ENCODE measurements around the gene NOB1. TPM values are rescaled to one million over a fixed set of nuclear protein-coding genes. Genes with fewer than 3 reads are reported as not detected.
"Not testable (repeated sequence)": the region's sequence is repeated elsewhere in the genome, so short reads cannot be mapped to it uniquely, and the experiment has no call there.

NOB1 gene
- polyA plus RNA-seq (2013, experiment 1 of 4) = 65.2 TPM
- 64.7 TPM for polyA plus RNA-seq (2013, experiment 2 of 4)
- polyA plus RNA-seq (2013, experiment 3 of 4) = 60.6 TPM
- polyA plus RNA-seq (2013, experiment 4 of 4) = 64.6 TPM

DNA sequence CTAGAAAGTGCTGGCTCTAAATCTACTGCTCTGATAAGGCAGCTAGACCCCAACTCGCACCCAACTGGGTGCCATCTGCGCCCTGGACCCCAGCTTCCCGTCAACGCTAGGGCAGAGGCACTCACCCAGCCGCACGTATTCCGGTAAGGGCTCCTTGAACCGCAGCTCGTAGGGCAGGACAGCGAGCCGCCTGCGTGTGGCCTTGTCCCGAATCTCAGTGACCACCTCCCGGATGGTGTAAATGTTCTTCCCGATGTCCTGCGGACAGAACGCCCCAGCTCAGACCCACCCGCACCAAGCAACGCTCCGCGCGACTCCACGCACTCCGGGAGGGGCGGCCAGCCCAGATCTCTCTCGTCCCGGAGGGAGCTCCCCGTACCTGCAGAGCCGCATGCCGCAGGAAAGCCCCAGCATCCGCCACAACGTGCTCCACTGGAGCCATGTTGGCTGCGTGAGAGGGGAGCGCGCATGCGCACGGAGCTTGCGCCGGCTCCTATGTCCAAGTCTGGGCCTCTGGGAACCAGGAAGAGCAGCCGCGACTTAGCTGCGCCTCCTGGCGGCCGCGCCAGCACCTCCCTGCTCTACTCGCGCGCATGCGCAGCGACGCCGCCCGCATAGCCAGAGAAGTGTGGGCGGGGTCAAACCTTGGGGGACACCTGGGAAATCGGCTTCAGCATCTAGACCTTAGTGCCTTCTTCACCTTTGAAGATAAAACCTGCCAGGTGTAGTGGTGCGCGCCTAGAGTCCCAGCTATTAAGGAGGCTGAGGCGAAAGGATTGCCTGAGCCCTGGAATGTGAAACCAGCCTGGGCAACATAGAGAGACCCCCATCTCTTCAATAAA is at the start of gene NOB1:
TSS of gene NOB1 (minus strand) at position 458 of the 842 bp plus-strand sequence. CDS start at position 442, 16 bp downstream.
- Histone ChIP-seq H3K9me3 (ENCODE audit: control insufficient read depth, low read length) (no peaks in the 10 kb centered on the region), H3K27ac (ENCODE audit: insufficient read depth, low read depth, low read length, poor library complexity, severe bottlenecking) (peak within 1 kb of the TSS; percentile 47), H3K4me1 (ENCODE audit: control insufficient read depth, insufficient read depth, low read length) (peaks cover 6% of the 10 kb centered on the region), H3K27me3 (ENCODE audit: control insufficient read depth, insufficient read depth, low read length, poor library complexity, severe bottlenecking) (no peaks in the 10 kb centered on the region), H3K4me3 (ENCODE audit: insufficient read depth, low read depth, low read length) (peak within 1 kb of the TSS; percentile 95), H3K36me3 (ENCODE audit: control insufficient read depth, insufficient read depth, low read length) (peaks cover 9% of the 10 kb centered on the region)
- WGBS, 2 experiments = 1% methylated on average over 58 of the region's 58 CpGs

DNA sequence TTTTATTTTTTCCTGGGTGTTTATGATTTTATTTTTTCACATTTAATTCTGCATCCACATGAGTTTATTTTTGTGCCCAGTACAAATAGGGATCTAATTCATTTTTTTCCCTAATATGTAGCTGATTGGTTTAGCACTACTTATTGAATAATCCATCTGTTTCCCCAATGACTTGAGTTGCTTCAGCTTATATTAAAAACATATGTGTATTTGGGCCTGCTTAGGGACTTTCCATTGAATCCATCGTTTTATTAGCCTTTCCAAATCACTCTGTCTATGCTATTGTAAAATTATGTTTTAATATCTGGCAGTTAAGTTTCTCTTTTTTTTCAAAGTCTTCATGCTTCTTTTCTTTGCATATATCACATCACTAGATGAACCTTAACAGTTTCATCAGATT is 49.6 kb upstream of the NOB1 start:
- Histone ChIP-seq H3K4me1 (ENCODE audit: control insufficient read depth, insufficient read depth, low read length) (peaks cover under 1% of the 10 kb centered on the region), H3K4me3 (ENCODE audit: insufficient read depth, low read depth, low read length) (no peak overlapping the region), H3K27me3 (ENCODE audit: control insufficient read depth, insufficient read depth, low read length, poor library complexity, severe bottlenecking) (no peaks in the 10 kb centered on the region), H3K27ac (ENCODE audit: insufficient read depth, low read depth, low read length, poor library complexity, severe bottlenecking) (no peak overlapping the region), H3K36me3 (ENCODE audit: control insufficient read depth, insufficient read depth, low read length) (no peaks in the 10 kb centered on the region), H3K9me3 (ENCODE audit: control insufficient read depth, low read length) (no peaks in the 10 kb centered on the region)
- WGBS, 2 experiments = no CpG with 5 or more reads among the region's 1 CpG

DNA sequence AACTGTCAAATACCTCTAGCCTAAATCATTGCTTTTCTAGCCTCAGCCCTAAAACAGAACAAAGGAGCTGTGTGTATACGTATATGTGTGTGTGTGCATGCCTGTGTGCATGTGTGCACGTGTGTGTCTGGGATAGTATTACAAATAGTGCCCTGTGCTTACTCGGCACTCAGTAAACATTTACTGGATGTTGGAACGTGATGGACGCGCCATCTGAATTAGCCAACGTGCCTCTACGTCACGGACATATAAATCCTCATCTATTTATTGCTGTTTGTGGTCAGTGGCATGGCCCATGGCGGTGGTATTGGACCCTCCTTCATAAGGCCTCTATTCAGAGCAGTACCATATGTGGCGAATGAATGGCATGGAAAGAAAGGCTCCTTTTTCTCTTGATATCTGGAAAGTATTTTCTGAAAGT is 44.9 kb upstream of the NOB1 start:
- H3K27me3 ChIP-seq (ENCODE audit: control insufficient read depth, insufficient read depth, low read length, poor library complexity, severe bottlenecking) = no peaks in the 10 kb centered on the region
- H3K9me3 ChIP-seq (ENCODE audit: control insufficient read depth, low read length) = no peaks in the 10 kb centered on the region
- peaks cover 5% of the 10 kb centered on the region for H3K4me1 ChIP-seq (ENCODE audit: control insufficient read depth, insufficient read depth, low read length)
- H3K36me3 ChIP-seq (ENCODE audit: control insufficient read depth, insufficient read depth, low read length) = no peaks in the 10 kb centered on the region
- WGBS, 2 experiments = 92 to 95% methylated on average over 11 of the region's 11 CpGs
- peak overlapping the region; percentile 44 for H3K27ac ChIP-seq (ENCODE audit: insufficient read depth, low read depth, low read length, poor library complexity, severe bottlenecking)
- H3K4me3 ChIP-seq (ENCODE audit: insufficient read depth, low read depth, low read length) = no peak overlapping the region

DNA sequence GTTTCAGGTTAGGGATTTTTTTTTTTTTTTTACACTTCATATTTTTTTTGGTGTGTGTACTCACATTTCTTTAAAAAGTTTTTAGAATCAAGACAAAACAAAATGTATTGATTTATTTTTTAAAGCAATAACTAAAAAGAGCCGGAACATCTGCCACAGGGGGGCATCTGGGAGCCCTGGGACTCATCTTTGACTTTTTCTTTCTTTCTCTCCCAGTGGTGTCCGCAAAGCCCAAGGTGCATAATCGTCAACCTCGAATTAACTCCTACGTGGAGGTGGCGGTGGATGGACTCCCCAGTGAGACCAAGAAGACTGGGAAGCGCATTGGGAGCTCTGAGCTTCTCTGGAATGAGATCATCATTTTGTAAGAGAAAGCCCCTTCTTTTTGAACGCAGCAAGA is 43.7 kb upstream of the NOB1 start:
- no peak overlapping the region for H3K27ac ChIP-seq (ENCODE audit: insufficient read depth, low read depth, low read length, poor library complexity, severe bottlenecking)
- WGBS, 2 experiments = 61 to 65% methylated on average over 8 of the region's 8 CpGs
- H3K9me3 ChIP-seq (ENCODE audit: control insufficient read depth, low read length) = no peaks in the 10 kb centered on the region
- no peaks in the 10 kb centered on the region for H3K27me3 ChIP-seq (ENCODE audit: control insufficient read depth, insufficient read depth, low read length, poor library complexity, severe bottlenecking)
- H3K4me1 ChIP-seq (ENCODE audit: control insufficient read depth, insufficient read depth, low read length) = peaks cover 5% of the 10 kb centered on the region
- H3K4me3 ChIP-seq (ENCODE audit: insufficient read depth, low read depth, low read length) = no peak overlapping the region
- H3K36me3 ChIP-seq (ENCODE audit: control insufficient read depth, insufficient read depth, low read length) = no peaks in the 10 kb centered on the region

DNA sequence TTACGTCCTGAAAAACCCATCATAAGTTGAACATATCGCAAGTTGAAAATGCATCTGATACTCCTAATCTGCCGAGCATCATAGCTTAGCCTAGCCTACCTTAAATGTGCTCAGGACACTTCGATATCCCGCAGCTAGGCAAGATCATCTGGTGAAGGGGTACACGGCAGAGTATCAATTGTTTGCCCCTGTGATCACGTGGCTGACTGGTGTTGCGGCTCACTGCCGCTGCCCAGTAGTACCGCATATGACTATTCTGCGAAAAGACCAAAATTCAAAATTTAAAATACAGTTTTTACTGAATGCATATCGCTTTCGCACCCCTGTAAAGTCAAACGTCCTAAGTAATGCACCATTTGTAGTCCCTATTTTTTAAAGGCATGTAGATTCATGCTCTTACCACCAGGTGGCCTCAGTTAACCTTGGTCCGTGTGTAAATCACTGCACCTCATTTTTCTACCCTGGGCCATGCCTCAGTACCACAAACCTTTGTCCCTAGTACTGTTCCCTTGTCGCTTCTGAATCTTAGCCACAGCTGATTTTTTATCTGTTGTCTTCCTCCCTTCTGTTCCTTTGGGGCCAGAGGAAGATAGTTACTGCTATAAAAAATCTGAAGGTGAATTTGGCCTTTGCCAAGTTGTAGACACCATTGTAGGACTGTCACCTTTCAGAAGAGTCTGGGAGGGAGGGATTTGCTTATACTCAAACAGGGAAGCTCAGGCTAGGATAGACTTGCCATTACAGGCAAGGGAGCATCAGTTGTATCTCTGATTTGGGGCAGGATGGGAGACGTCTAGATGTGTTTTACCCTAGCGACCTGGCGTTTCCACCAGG is 41.8 kb upstream of the NOB1 start:
- WGBS, 2 experiments = 52 to 53% methylated on average over 19 of the region's 19 CpGs

DNA sequence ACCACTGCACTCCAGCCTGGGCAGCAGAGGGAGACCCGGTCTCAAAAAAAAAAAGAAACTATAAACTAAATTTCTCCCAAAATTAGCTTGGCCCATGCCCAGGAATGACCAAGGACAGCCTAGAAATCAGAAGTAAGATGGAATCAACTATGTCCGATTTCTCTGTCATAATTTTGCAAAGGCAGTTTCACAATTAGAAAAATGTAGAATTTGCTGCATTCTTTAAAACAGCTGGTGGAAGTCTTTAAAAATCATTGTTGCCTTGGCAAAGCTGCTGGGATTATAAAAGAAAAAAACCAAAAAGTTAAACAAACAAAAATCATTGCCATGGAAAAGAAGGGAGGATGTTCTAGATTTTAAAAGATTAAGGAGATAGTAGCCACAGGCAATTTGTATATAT is 39.8 kb upstream of the NOB1 start:
- Histone ChIP-seq H3K4me1 (ENCODE audit: control insufficient read depth, insufficient read depth, low read length) (peaks cover 5% of the 10 kb centered on the region), H3K36me3 (ENCODE audit: control insufficient read depth, insufficient read depth, low read length) (no peaks in the 10 kb centered on the region), H3K4me3 (ENCODE audit: insufficient read depth, low read depth, low read length) (no peak overlapping the region), H3K27ac (ENCODE audit: insufficient read depth, low read depth, low read length, poor library complexity, severe bottlenecking) (no peak overlapping the region), H3K9me3 (ENCODE audit: control insufficient read depth, low read length) (no peaks in the 10 kb centered on the region), H3K27me3 (ENCODE audit: control insufficient read depth, insufficient read depth, low read length, poor library complexity, severe bottlenecking) (no peaks in the 10 kb centered on the region)
- 90 to 97% methylated on average over 2 of the region's 2 CpGs for WGBS, 2 experiments

More for the DNA sequence above, 41.8 kb upstream of the NOB1 start:
- Histone ChIP-seq H3K9me3 (ENCODE audit: control insufficient read depth, low read length) (no peaks in the 10 kb centered on the region), H3K4me3 (ENCODE audit: insufficient read depth, low read depth, low read length) (no peak overlapping the region), H3K36me3 (ENCODE audit: control insufficient read depth, insufficient read depth, low read length) (no peaks in the 10 kb centered on the region), H3K27me3 (ENCODE audit: control insufficient read depth, insufficient read depth, low read length, poor library complexity, severe bottlenecking) (no peaks in the 10 kb centered on the region), H3K4me1 (ENCODE audit: control insufficient read depth, insufficient read depth, low read length) (peaks cover 5% of the 10 kb centered on the region), H3K27ac (ENCODE audit: insufficient read depth, low read depth, low read length, poor library complexity, severe bottlenecking) (no peak overlapping the region)

DNA sequence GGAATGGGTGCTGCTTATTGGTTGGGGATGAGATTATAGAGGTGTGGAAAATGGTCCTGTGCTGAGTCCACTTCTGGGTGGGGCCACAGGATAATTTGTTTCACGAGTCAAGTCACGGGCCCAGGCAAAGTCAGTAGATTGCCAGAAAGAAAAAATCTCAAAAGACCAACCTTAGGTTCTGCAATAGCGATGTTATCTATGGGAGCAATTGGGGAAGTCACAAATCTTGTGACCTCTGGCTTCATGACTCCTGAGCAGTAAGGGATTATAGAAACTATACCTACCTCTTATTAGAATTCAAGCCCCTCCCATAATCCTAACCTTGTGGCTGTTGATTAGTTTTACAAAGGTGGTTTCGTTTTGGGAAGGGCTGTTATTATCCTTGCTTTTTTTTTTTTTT is 38.8 kb upstream of the NOB1 start:
- Histone ChIP-seq H3K27me3 (ENCODE audit: control insufficient read depth, insufficient read depth, low read length, poor library complexity, severe bottlenecking) (no peaks in the 10 kb centered on the region), H3K9me3 (ENCODE audit: control insufficient read depth, low read length) (no peaks in the 10 kb centered on the region), H3K4me1 (ENCODE audit: control insufficient read depth, insufficient read depth, low read length) (no peaks in the 10 kb centered on the region), H3K36me3 (ENCODE audit: control insufficient read depth, insufficient read depth, low read length) (no peaks in the 10 kb centered on the region), H3K4me3 (ENCODE audit: insufficient read depth, low read depth, low read length) (no peak overlapping the region), H3K27ac (ENCODE audit: insufficient read depth, low read depth, low read length, poor library complexity, severe bottlenecking) (no peak overlapping the region)
- WGBS, 2 experiments = 88 to 97% methylated on average over 4 of the region's 4 CpGs

DNA sequence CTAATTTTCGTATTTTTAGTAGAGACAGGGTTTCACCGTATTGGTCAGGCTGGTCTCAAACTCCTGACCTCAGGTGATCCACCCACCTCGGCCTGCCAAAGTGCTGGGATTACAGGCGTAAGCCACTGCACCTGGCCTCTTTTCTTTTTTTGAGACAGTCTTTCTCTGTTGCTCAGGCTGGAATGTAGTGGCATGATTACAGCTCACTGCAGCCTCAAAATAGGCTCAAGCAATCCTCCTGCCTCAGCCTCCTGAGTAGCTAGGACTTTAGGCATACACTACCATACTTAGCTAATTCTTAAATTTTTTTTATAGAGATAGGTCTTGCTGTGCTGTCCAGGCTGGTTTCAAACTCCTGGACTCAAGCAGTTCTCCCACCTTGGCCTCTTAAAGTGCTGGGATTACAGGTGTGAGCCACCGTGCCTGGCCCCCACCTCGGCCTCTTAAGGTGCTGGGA is 36.7 kb upstream of the NOB1 start:
- not testable (repeated sequence) for H3K4me1 ChIP-seq (ENCODE audit: control insufficient read depth, insufficient read depth, low read length); H3K9me3 ChIP-seq (ENCODE audit: control insufficient read depth, low read length); H3K27ac ChIP-seq (ENCODE audit: insufficient read depth, low read depth, low read length, poor library complexity, severe bottlenecking); H3K4me3 ChIP-seq (ENCODE audit: insufficient read depth, low read depth, low read length); H3K27me3 ChIP-seq (ENCODE audit: control insufficient read depth, insufficient read depth, low read length, poor library complexity, severe bottlenecking); H3K36me3 ChIP-seq (ENCODE audit: control insufficient read depth, insufficient read depth, low read length)
- WGBS, 2 experiments = 92 to 97% methylated on average over 6 of the region's 6 CpGs

DNA sequence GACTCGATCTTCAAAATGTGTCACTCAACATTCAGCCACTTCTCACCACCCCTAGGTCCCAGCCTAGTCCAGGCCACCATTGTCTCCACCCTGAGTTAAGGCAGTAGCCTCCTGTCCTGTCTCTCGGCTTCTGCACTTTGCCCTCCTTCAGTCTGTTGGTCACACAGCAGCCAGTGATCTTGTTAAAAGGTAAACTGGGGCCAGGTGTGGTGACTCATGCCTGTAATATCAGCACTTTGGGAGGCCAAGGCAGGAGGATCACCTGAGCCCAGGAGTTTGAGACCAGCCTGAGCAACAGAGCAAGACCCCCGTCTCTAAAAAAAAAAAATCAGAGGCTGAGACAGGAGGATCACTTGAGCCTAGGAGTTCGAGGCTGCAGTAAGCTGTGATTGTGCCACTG is 33.2 kb upstream of the NOB1 start:
- H3K4me3 ChIP-seq (ENCODE audit: insufficient read depth, low read depth, low read length) = no peak overlapping the region
- no peak overlapping the region for H3K27ac ChIP-seq (ENCODE audit: insufficient read depth, low read depth, low read length, poor library complexity, severe bottlenecking)
- H3K27me3 ChIP-seq (ENCODE audit: control insufficient read depth, insufficient read depth, low read length, poor library complexity, severe bottlenecking) = no peaks in the 10 kb centered on the region
- H3K4me1 ChIP-seq (ENCODE audit: control insufficient read depth, insufficient read depth, low read length) = no peaks in the 10 kb centered on the region
- H3K36me3 ChIP-seq (ENCODE audit: control insufficient read depth, insufficient read depth, low read length) = no peaks in the 10 kb centered on the region
- no peaks in the 10 kb centered on the region for H3K9me3 ChIP-seq (ENCODE audit: control insufficient read depth, low read length)
- 95% methylated on average over 4 of the region's 4 CpGs for WGBS, 2 experiments

DNA sequence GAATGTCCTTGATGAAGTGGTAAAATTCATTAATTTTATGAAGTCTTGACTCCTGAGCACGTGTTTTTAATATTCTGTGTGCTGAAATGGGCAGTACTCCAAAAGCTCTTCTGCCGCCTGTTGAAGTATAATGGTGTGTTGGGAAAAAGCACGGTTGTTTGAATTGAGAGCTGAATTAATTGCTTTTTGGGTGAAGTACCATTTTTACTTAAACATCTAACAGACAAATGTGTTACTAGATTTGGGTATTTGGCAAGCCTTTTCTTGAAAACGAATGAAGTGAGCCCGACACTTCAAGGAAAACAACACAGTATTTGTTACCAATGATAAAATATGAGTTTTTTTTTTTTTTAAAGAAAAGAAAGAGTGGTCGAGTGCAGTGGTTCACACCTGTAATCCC is 29.9 kb upstream of the NOB1 start:
- 88 to 97% methylated on average over 4 to 6 of the region's 6 CpGs for WGBS, 2 experiments
- Histone ChIP-seq H3K4me3 (ENCODE audit: insufficient read depth, low read depth, low read length) (no peak overlapping the region), H3K4me1 (ENCODE audit: control insufficient read depth, insufficient read depth, low read length) (no peaks in the 10 kb centered on the region), H3K27ac (ENCODE audit: insufficient read depth, low read depth, low read length, poor library complexity, severe bottlenecking) (no peak overlapping the region), H3K9me3 (ENCODE audit: control insufficient read depth, low read length) (no peaks in the 10 kb centered on the region), H3K36me3 (ENCODE audit: control insufficient read depth, insufficient read depth, low read length) (no peaks in the 10 kb centered on the region), H3K27me3 (ENCODE audit: control insufficient read depth, insufficient read depth, low read length, poor library complexity, severe bottlenecking) (no peaks in the 10 kb centered on the region)

All from ectodermal cell (in vitro differentiated cells).